Heart right ventricle (tissue), 16 donors: ENCODE measurements around the gene SLC33A1. TPM values are rescaled to one million over a fixed set of nuclear protein-coding genes. Genes with fewer than 3 reads are reported as not detected.
"Not testable (repeated sequence)": the region's sequence is repeated elsewhere in the genome, so short reads cannot be mapped to it uniquely, and the experiment has no call there.

Source experiments
- ATAC-seq, 8 donors: fragments of 200-7000 bp; cut with Tn5 transposase; one replicate each; pipeline ENCODE4 v1.9.1; 2020; ENCODE audit warnings: mild to moderate bottlenecking in 8 of 8, moderate library complexity in 8 of 8, moderate number of reproducible peaks in 1 of 8
- DNase-seq, 2 donors: peaks; one replicate each; pipeline ENCODE4 v3.0.0-alpha.2; 2020
- H3K27ac ChIP-seq, 10 donors: fragments of 200-600 bp; sonication (generic) in 2 of 10; one replicate each; pipeline versions ENCODE4 v1.5.0 to v1.8.0; 2020 to 2022; ENCODE audit warnings: mild to moderate bottlenecking in 3 of 10
- H3K27me3 ChIP-seq, 7 donors: fragments of 200-600 bp; one replicate each; pipeline ENCODE4 v1.8.0; 2021 to 2022; ENCODE audit warnings: mild to moderate bottlenecking in 2 of 7
- H3K36me3 ChIP-seq, 9 donors: fragments of 200-600 bp; sonication (generic) in 1 of 9; one replicate each; pipeline versions ENCODE4 v1.5.0 to v1.8.0; 2020 to 2022; ENCODE audit warnings: mild to moderate bottlenecking in 2 of 9
- H3K4me1 ChIP-seq, 9 donors: fragments of 200-600 bp; sonication (generic) in 1 of 9; one replicate each; pipeline versions ENCODE4 v1.5.0 to v1.8.0; 2020 to 2022; ENCODE audit warnings: mild to moderate bottlenecking in 4 of 9
- H3K4me3 ChIP-seq, 10 donors: fragments of 200-600 bp; sonication (generic) in 2 of 10; one replicate each; pipeline versions ENCODE4 v1.5.0 to v1.8.0; 2020 to 2022; ENCODE audit warnings: mild to moderate bottlenecking in 7 of 10, moderate library complexity in 2 of 10
- H3K9me3 ChIP-seq, 11 donors: fragments of 200-600 bp in 10 of 11; sonication (generic) in 2 of 11; one replicate each; pipeline versions ENCODE4 v1.5.0 to v1.8.0; 2013 to 2022; ENCODE audit warnings: mild to moderate bottlenecking in 2 of 11, control low read depth in 1 of 11, moderate library complexity in 1 of 11
- WGBS, 2 donors: extraction: QIAGEN DNeasy Blood & Tissue Kit; methylation state at CpG; one replicate each; pipeline ENCODE4 v1.1.7; 2013; ENCODE audit warnings: inconsistent platforms in 1 of 2; 5-methylcytosine and 5-hydroxymethylcytosine counted together
- intact Hi-C, 10 donors: fragments of 100-400 bp; cut with DNase I; formaldehyde crosslinking; loops; one replicate each; pipeline versions ENCODE4 v1.11.1 to v1.14.2; 2022
- polyA plus RNA-seq, 2 donors: library from polyadenylated mRNA; stranded (reverse); fragments of 200-250 nt; gene quantifications; one replicate each; pipeline ENCODE4 v1.2.3, GENCODE V29; 2013
- total RNA-seq, 10 donors: library from RNA; stranded (reverse); fragmentation: NEBNext Ultra II Directional in 3 of 10; extraction: Animal tissue kit (Norgen Biotek cat#: 25700) in 3 of 10; gene quantifications; one replicate each; pipeline versions ENCODE4 v1.2.1 to v1.2.4, GENCODE V29; 2021 to 2023
- TF ChIP-seq, protein P1 (sequence below), 9 donors: fragments of 200-600 bp; sonication (generic) in 2 of 9; IDR thresholded peaks; one replicate each; pipeline versions ENCODE4 v1.5.0 to v1.8.0; 2021 to 2022; ENCODE audit warnings: antibody characterized with exemption in 9 of 9, mild to moderate bottlenecking in 5 of 9, moderate library complexity in 1 of 9
- donor health status: Arrhythmogenic right ventricular cardiomyopathy.
- donor health status: ischemic (EF 13 %, LVEDD 7.1; RV severe dilation, severe dysfunction).
- donor health status: healthy with polysubstance abuse.
- donor health status: DM: no; HTN: yes; CAD: no.
- donor health status: DM: no; HTN: no; CAD: no.
- donor health status: ischemic (EF 25% LVEDD 6.9; RV normal size, moderate dysfunction).
- donor health status: ischemic (EF 25% LVEDD 5.7; RV mildly dilated, moderate dysfunction).
- donor health status: healthy.
- donor health status: DM: yes; HTN: yes; CAD: no.
- donor health status: Ischemic cardiomyopathy.
- donor health status: ischemic (EF 35%, LVEDD 5.7; RV mildly dilated, moderate dysfunction).
- donor health status: nonischemic (EF 11% LVEDD 7.7; RV severe dilation, severe dysfunction).
- donor health status: DM: yes; HTN: yes; CAD: no.
- donor health status: PGD.
- donor health status: ischemic (EF 29% LVEDD 5.4; RV normal size, mild dysfunction).
- donor health status: nonischemic (EF 23%, LVEDD 6.1; RV moderate dilation, normal function).

SLC33A1 gene
- total and polyA plus RNA-seq, 12 donors = 4.3 to 35.3 (median 25.3) TPM

DNA sequence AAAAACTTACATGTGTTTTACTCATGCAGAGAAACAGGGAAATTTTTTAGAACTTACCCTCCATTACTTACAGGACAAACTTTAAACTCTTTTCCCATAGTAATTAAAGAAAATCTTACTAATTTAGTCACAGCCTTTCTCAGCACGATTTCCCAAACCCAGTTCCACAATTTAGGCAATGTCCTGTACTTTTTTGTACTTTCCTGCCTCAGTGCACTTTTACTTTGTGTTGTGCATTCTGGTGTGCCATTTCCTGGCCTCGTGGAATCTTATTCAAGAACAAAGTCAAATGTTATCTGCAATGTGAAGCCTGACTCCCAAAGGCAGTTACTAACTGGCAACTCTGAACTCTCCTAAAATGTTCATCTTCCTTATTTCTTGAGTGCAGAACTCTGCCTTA, 1.9 kb downstream of the SLC33A1 start:
- no peak for DNase-seq
- Histone ChIP-seq H3K9me3 (no peaks in the 10 kb centered on the region), H3K27ac (peak overlapping the region in 2 of 10 donors; percentile 94 to 96), H3K36me3 (peaks cover 0 to 25% (median 0%) of the 10 kb centered on the region in 9 donors), H3K4me1 (peaks cover 16 to 64% (median 53%) of the 10 kb centered on the region in 9 donors), H3K27me3 (no peaks in the 10 kb centered on the region), H3K4me3 (peak overlapping the region; percentile 5 to 100 (median 89))
- ATAC-seq = no peak
- intact Hi-C loops = loop anchor here in 5 of 10 donors (5.0 to 10.0 kb wide), 4 partner anchors 45 to 1232 kb away; partner anchors contain the start of genes C3orf33 (in 4 of the 5) and PLCH1 (in 1 of the 5)
- TF ChIP-seq, protein P1, sequence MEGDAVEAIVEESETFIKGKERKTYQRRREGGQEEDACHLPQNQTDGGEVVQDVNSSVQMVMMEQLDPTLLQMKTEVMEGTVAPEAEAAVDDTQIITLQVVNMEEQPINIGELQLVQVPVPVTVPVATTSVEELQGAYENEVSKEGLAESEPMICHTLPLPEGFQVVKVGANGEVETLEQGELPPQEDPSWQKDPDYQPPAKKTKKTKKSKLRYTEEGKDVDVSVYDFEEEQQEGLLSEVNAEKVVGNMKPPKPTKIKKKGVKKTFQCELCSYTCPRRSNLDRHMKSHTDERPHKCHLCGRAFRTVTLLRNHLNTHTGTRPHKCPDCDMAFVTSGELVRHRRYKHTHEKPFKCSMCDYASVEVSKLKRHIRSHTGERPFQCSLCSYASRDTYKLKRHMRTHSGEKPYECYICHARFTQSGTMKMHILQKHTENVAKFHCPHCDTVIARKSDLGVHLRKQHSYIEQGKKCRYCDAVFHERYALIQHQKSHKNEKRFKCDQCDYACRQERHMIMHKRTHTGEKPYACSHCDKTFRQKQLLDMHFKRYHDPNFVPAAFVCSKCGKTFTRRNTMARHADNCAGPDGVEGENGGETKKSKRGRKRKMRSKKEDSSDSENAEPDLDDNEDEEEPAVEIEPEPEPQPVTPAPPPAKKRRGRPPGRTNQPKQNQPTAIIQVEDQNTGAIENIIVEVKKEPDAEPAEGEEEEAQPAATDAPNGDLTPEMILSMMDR (IDR thresholded peaks at IDR 0.05) = no peak
- 21 to 23% methylated on average over 2 of the region's 2 CpGs for WGBS, 2 donors

GRCh38 chr3:155849404-155849803, 4.8 kb downstream of the SLC33A1 start:
- H3K27ac ChIP-seq, H3K4me3 ChIP-seq, H3K9me3 ChIP-seq, DNase-seq, ATAC-seq, H3K27me3 ChIP-seq: not testable (repeated sequence)
- Histone ChIP-seq H3K36me3 (peaks cover 0 to 32% (median 0%) of the 10 kb centered on the region in 9 donors), H3K4me1 (peaks cover 16 to 84% (median 69%) of the 10 kb centered on the region in 9 donors)
- 88 to 92% methylated on average over 3 of the region's 3 CpGs for WGBS, 2 donors
- intact Hi-C loops = loop anchor here in 1 of 10 donors (5.0 kb wide), 1 partner anchor 42 kb away; the partner anchor contains the start of gene C3orf33

GRCh38 chr3:155847993-155848392, 6.2 kb downstream of the SLC33A1 start:
- intact Hi-C loops = loop anchor here in 1 of 10 donors (5.0 kb wide), 1 partner anchor 41 kb away; the partner anchor contains the start of gene C3orf33
- no peaks in the 10 kb centered on the region for H3K9me3 ChIP-seq
- peaks cover 16 to 92% (median 66%) of the 10 kb centered on the region in 9 donors for H3K4me1 ChIP-seq

GRCh38 chr3:155846119-155846518, 8.1 kb downstream of the SLC33A1 start:
- H3K4me1 ChIP-seq = peaks cover 3 to 74% (median 47%) of the 10 kb centered on the region in 9 donors
- H3K27me3 ChIP-seq = no peaks in the 10 kb centered on the region
- H3K4me3 ChIP-seq = no peak overlapping the region
- H3K9me3 ChIP-seq = no peaks in the 10 kb centered on the region
- H3K27ac ChIP-seq = peak overlapping the region in 3 of 10 donors; percentile 14 to 16 (median 16)
- WGBS, 2 donors = 68 to 70% methylated on average over 3 of the region's 3 CpGs
- intact Hi-C loops = loop anchor here in 1 of 10 donors (5.0 kb wide), 1 partner anchor 39 kb away; the partner anchor contains the start of gene C3orf33
- ATAC-seq (peak in 2 of 8 donors; percentile 33 to 71), DNase-seq (no peak)
- H3K36me3 ChIP-seq = peaks cover 0 to 35% (median 0%) of the 10 kb centered on the region in 9 donors
- TF ChIP-seq, protein P1 (IDR thresholded peaks at IDR 0.05) = no peak

More at GRCh38 chr3:155847993-155848392, 6.2 kb downstream of the SLC33A1 start:
- H3K4me3 ChIP-seq = no peak overlapping the region
- H3K36me3 ChIP-seq = peaks cover 0 to 35% (median 0%) of the 10 kb centered on the region in 9 donors
- TF ChIP-seq, protein P1 (IDR thresholded peaks at IDR 0.05) = no peak
- no peak overlapping the region for H3K27ac ChIP-seq
- no peaks in the 10 kb centered on the region for H3K27me3 ChIP-seq
- no peak for ATAC-seq
- WGBS, 2 donors = 81 to 96% methylated on average over 3 of the region's 3 CpGs
- no peak for DNase-seq

- Histone ChIP-seq H3K9me3 (no peaks in the 10 kb centered on the region), H3K4me1 (peaks cover 0 to 49% (median 29%) of the 10 kb centered on the region in 9 donors), H3K27me3 (no peaks in the 10 kb centered on the region), H3K27ac (no peak overlapping the region), H3K4me3 (no peak overlapping the region), H3K36me3 (peaks cover 0 to 31% (median 0%) of the 10 kb centered on the region in 9 donors)
- ATAC-seq = no peak
- no peak for DNase-seq
- TF ChIP-seq, protein P1 (IDR thresholded peaks at IDR 0.05) = no peak
- intact Hi-C loops = no loop called here
- 49 to 59% methylated on average over 1 of the region's 1 CpG for WGBS, 2 donors
These were observed 10.7 kb downstream of the SLC33A1 start for GRCh38 chr3:155843569-155843968.
